ENCODE results near the gene TUFT1. TPM values are rescaled to one million over a fixed set of nuclear protein-coding genes. Genes with fewer than 3 reads are reported as not detected.

Gene TUFT1
- 17.1 TPM for polyA plus RNA-seq (2012; ENCODE audit: insufficient read length, low read depth)

- TF ChIP-seq POLR2AphosphoS5 (IDR thresholded peaks at IDR 0.05; ENCODE audit: low read depth, low read length): peak; percentile 99
- TF ChIP-seq REST (IDR thresholded peaks at IDR 0.05; ENCODE audit: insufficient read depth in 1 of 2, low read depth in 2 of 2, low read length in 2 of 2): peak in 1 of 2 experiments; percentile 50; a peak in 1 of 4 replicates
- TF ChIP-seq SIN3A (IDR thresholded peaks at IDR 0.05; ENCODE audit: borderline replicate concordance, insufficient read depth, low read length): no peak; the same call in 1 of the 2 replicates
- TF ChIP-seq TAF1 (IDR thresholded peaks at IDR 0.05; ENCODE audit: borderline replicate concordance, insufficient read depth, low read length): peak; percentile 74; the same call in 1 of the 2 replicates
- peak; percentile 75 for TF ChIP-seq FOXP2 (optimal IDR thresholded peaks at IDR 0.05; ENCODE audit: borderline replicate concordance, extremely low read depth, extremely low read length, insufficient read depth)
Measured at GRCh38 chr1:151540021-151540981, at the start of gene TUFT1. TUFT1 (plus strand) TSS chr1:151540309; CDS start chr1:151540367, 58 bp downstream.

GRCh38 chr1:151491641-151492040, 48.5 kb upstream of the TUFT1 start:
- TF ChIP-seq TAF1 (IDR thresholded peaks at IDR 0.05; ENCODE audit: borderline replicate concordance, insufficient read depth, low read length) (no peak), POLR2AphosphoS5 (IDR thresholded peaks at IDR 0.05; ENCODE audit: low read depth, low read length) (no peak), REST (IDR thresholded peaks at IDR 0.05; ENCODE audit: insufficient read depth in 1 of 2, low read depth in 2 of 2, low read length in 2 of 2) (no peak), SIN3A (IDR thresholded peaks at IDR 0.05; ENCODE audit: borderline replicate concordance, insufficient read depth, low read length) (no peak), FOXP2 (optimal IDR thresholded peaks at IDR 0.05; ENCODE audit: borderline replicate concordance, extremely low read depth, extremely low read length, insufficient read depth) (no peak)

- no peak for TF ChIP-seq POLR2AphosphoS5 (IDR thresholded peaks at IDR 0.05; ENCODE audit: low read depth, low read length)
- no peak for TF ChIP-seq FOXP2 (optimal IDR thresholded peaks at IDR 0.05; ENCODE audit: borderline replicate concordance, extremely low read depth, extremely low read length, insufficient read depth)
- TF ChIP-seq SIN3A (IDR thresholded peaks at IDR 0.05; ENCODE audit: borderline replicate concordance, insufficient read depth, low read length): no peak
- no peak for TF ChIP-seq REST (IDR thresholded peaks at IDR 0.05; ENCODE audit: insufficient read depth in 1 of 2, low read depth in 2 of 2, low read length in 2 of 2)
- no peak for TF ChIP-seq TAF1 (IDR thresholded peaks at IDR 0.05; ENCODE audit: borderline replicate concordance, insufficient read depth, low read length)
Measured at GRCh38 chr1:151492120-151492519, 48.0 kb upstream of the TUFT1 start.

- TF ChIP-seq REST (IDR thresholded peaks at IDR 0.05; ENCODE audit: insufficient read depth in 1 of 2, low read depth in 2 of 2, low read length in 2 of 2) (no peak), SIN3A (IDR thresholded peaks at IDR 0.05; ENCODE audit: borderline replicate concordance, insufficient read depth, low read length) (no peak), FOXP2 (optimal IDR thresholded peaks at IDR 0.05; ENCODE audit: borderline replicate concordance, extremely low read depth, extremely low read length, insufficient read depth) (no peak), TAF1 (IDR thresholded peaks at IDR 0.05; ENCODE audit: borderline replicate concordance, insufficient read depth, low read length) (no peak), POLR2AphosphoS5 (IDR thresholded peaks at IDR 0.05; ENCODE audit: low read depth, low read length) (no peak)
Measured at GRCh38 chr1:151493042-151493441, 47.1 kb upstream of the TUFT1 start.
